Neural progenitor cell (in vitro differentiated cells): ENCODE data around the gene SUMF1.

Experiments
- CTCF ChIP-seq: fragments of 200-600 bp; sonication (generic); IDR thresholded peaks from 2 replicates; pipeline ENCODE4 v1.5.1; 2017; ENCODE audit warnings: antibody characterized with exemption, mild to moderate bottlenecking
- EZH2 ChIP-seq: fragments of 200-600 bp; sonication (generic); IDR thresholded peaks from 2 replicates; pipeline ENCODE4 v1.6.1; 2017; ENCODE audit warnings: antibody characterized with exemption, mild to moderate bottlenecking, moderate library complexity
- EZH2phosphoT487 ChIP-seq: fragments of 200-600 bp; sonication (generic); IDR thresholded peaks from 2 replicates; pipeline ENCODE4 v1.6.1; 2017; ENCODE audit warnings: antibody characterized with exemption

GRCh38 chr3:4373669-4374068, 93.4 kb downstream of the SUMF1 start:
- no peak for TF ChIP-seq CTCF
- TF ChIP-seq EZH2phosphoT487 = no peak
- no peak for TF ChIP-seq EZH2
